Stimulated activated CD4-positive, alpha-beta T cell treated with anti-CD3 and anti-CD28 coated beads, Interleukin-4, amount 100 ng/mL, for 4 hours (primary cell): ENCODE data around the gene HECTD2.
"Not testable (repeated sequence)": the region's sequence is repeated elsewhere in the genome, so short reads cannot be mapped to it uniquely, and the experiment has no call there.

Source experiments
- DNase-seq, 2 experiments: peaks; one replicate each; pipeline ENCODE4 v3.0.0-alpha.2; 2020

The HECTD2 gene

DNA sequence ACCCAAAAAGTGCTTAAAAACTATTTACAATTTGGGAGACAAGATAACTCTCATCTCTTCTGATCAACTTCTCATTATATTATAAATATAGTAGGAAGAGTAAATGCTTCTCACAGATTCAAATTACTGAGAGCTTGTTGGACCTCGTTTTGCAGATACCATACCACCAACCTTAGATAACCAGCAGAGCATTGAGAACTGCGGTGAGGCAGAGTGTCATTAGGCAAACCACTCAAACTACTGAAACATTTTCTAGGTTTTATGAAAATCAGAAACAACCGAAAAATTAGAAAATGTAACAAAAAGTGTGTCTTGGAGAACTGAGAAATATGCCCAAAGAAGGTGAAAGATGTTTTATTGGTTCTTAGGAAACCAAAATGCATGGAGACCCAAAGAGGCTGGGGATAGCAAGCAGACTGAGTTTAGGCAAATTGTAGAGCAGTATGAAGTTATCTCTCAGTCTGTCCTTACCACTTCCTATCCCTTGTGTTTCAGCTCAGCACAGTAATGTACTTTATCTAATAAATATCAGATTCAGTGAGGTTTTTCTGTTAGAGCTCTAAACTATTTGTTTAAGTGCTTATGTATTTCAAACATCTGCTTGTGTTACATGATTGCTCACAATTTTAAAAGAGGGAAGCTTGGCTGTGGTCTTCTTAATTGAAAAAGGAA is 77.9 kb downstream of the HECTD2 start:
- no peak for DNase-seq

DNA sequence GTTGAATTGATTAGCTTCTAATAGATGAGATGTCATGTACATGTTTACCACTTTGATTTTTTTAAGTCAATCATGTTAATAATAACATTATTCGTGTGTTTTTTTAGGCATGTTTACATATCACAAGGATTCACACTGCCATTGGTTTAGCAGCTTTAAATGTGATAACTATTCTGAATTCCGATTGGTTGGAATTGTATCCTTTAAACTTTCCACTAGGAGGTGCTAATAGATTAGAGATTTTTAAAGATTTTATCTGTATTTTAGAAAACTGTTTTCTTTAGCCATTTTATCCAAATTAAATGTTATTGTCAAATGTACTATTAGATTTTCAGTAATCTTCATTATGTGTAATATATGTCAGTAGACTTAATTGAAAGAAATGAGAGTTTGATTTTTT is 83.2 kb downstream of the HECTD2 start:
- no peak for DNase-seq

- DNase-seq = no peak
Observed at GRCh38 chr10:91495402-91495801, 85.3 kb downstream of the HECTD2 start.

- DNase-seq = no peak
Observed at GRCh38 chr10:91496016-91496415, 85.9 kb downstream of the HECTD2 start.

DNA sequence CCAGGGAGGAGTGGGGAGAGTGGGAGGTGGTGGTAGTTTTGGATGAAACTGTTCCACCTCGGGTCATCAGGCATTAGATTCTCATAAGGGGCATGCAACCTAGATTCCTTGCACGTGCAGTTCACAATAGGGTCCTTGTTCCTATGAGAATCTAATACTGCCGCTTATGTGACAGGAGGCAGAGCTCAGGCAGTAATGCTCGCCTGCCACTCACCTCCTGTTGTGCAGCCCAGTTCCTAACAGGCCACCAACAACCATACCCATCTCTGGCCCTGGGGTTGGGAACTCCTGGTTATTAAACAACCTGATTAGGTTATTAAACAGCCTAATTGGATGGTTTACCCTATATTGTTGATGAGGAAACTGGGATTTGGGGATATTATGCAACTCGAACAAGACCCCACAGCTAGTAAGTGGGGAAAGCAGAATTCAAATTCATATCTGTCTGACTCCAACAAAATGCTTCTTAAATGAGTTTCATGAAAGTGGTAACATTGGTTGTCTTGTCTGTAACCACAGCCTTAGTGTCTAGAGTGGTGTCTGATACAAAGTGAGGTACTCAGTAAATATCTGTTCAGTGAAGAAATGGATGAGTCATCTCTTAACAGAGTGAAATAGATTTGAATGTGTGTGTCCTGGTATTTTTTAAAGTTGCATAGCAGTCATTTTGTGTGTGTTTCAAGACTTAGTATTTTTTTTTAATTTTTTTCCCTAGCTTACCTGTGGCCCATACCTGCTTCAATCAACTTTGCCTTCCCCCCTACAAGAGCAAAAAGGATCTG is 101.6 kb downstream of the HECTD2 start:
- no peak for DNase-seq

DNA sequence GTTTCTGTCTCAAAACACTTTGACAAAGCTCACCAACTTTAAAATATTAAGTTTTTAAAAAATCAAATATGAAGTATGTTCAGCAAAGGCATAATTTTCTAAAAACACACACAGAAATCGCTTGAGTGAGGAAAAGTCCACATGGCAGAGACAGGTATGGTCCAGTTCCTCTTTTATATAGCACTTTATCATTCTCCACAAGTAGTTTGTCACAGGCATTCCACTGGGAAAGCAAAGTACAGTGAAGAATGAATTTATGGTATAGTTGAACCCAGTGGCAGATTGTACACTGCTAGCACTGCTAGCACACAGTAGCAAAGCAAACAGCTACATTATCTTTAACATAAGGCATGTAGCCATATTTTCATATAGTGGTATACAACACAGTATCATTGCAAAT is 102.3 kb downstream of the HECTD2 start:
- no peak for DNase-seq

DNA sequence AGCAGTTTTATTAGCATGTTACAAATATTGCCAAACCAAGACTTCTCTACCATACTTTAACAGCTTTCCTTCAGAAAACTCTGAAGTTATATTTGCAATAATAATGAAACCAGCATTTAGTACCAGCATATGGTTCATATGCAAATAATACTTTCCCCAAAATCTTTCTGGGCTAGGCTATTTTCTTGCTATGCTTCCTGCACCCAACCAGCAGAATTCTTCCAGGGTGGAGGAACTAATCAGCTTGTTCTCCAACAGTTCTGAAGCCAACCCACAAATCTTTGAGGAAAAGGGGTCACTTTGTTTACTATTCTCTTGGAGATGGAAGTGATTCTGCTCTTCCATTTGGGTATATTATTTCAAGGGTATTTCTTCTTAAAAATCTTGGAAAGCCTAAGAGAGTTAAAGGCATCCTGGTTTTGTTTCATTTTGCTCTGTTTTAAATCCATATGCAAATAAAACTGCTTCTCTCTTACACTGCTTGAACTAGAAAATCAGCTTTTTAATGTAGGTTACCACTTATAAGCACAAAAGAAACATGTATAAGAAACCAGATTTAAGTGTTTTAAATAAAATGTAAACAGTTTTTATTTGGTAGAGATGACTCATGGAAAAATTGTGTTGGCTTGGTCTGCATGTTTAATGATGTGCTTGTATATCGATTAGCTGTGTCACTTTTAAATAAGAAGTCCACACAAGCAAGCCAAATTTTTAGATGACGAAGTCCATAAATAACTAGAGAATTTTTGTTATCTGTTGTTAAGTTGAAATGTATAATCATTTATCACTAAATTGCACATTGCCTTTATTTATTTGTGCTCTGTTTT is 103.7 kb downstream of the HECTD2 start:
- no peak for DNase-seq

- no peak for DNase-seq
Observed at GRCh38 chr10:91514787-91515186, 104.6 kb downstream of the HECTD2 start.

DNA sequence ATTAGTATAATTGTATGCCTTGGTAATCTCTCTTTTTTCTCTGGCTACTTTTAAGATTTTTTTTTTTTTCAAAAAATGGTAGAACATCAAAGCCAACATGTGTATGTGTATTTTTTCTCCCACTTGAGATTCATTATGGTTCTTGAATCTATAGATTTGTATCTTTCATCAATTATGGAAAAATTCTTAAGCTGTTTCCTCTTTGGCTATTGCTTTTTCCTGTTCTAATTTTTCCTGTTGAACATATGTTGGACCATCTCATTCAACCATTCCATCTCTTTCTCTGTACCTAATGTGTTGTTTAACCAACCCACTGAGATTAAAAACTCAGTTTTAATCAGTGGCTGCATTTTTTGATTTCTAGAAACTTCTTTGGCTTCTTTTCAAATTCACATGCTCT is 107.2 kb downstream of the HECTD2 start:
- no peak for DNase-seq

- DNase-seq = no peak
Observed at GRCh38 chr10:91519899-91520514, 109.9 kb downstream of the HECTD2 start.

GRCh38 chr10:91520661-91521060 is 110.5 kb downstream of the HECTD2 start:
- DNase-seq = no peak

GRCh38 chr10:91521439-91521838 is 111.3 kb downstream of the HECTD2 start:
- no peak for DNase-seq

DNA sequence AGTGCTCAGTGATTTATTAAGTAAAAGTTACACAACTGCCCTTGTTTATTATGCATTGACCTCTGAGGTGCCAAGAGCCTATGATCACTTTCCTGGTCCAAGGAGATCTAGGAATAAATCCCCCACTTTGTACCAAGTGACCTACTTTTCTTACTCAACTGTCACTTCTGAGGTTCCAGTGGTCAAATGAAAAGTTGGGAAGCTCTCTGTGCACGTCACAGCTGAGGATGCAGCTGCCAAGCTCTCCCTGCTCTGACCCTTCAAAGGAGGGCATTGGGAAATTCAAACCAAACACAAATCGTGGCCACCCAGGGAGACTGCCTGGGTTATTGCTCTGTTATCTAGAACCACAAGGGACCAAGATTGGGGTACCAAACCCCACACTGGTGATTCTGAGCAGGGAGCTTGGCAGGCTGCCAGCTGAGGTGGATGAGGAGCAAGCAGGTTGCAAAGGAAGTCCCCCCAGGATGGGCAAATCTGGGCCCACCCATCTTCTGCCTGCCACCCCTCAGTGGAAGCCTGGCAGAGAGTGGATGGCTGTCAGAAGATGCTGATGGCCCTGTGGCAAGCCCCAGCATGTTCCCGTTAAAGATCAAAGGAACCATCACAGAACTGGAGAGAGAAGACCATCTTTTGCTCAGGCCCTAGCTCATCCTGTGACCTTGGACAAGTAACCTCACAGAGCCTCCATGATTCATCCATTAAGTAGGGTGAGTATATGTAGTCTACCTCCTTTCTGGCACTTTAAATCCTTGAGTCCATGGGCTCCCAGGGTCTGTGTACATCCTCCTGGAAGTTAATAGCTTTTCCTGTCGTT is 116.0 kb downstream of the HECTD2 start:
- no peak for DNase-seq

DNA sequence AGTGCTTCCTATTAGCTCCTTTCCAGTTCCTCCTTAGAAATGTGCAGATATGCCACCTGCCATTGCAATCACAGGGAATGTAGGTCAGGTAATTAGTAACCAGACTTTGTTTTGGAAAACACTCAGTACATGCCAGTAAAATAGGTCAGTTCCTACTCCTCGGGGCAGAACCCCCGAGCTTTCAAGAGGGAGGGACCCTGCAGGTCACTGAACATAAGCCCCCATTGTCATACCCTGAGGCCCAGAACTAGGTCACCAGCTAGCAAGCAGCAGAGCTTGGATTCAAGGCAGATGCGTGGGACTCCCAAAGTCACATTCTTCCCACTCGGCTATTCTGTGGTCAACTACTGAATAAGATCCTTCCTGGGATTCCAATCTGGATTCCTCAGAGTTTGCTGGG is 117.9 kb downstream of the HECTD2 start:
- no peak for DNase-seq

- DNase-seq = no peak
Observed at GRCh38 chr10:91528768-91529167, 118.6 kb downstream of the HECTD2 start.

GRCh38 chr10:91534789-91535188 is 124.6 kb downstream of the HECTD2 start:
- DNase-seq = not testable (repeated sequence)

DNA sequence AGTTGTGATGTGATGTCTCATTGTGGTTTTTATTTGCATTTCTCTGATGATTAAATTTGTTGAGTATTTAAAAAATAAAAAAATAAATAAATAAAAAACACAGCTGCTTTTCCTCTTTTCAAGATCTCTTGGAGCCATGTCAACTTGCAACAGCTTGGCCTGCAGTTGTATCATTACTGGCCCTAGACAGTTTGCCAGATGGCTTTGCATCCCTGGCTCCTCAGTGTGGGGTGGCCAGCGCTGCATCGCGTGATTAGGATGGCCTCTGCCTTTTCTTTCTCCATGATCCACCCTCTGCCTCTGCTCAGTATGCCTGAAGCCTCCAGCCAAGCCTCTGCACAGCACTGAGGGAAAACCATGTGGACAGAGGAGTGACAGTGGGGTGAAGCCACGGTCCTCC is 126.0 kb downstream of the HECTD2 start:
- no peak for DNase-seq

DNA sequence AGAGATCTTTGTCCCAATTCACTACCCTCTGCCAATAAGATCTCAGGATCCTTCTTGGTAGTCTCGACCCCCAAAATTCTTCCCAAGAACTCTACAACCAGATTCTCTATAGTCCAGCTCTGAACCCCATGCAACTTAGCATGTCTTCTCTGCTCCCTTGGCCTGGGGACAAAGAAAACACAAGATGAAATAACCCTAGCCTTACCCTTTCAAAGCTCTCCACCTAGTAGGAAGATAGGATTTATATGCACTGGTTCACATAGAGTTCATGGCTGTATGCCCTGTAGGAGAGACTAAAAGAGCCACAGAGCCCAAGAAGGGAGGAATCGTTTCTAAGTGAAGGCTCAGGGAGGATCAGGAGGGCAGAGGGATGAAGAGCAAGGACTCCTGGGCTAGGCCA is 126.6 kb downstream of the HECTD2 start:
- no peak for DNase-seq

GRCh38 chr10:91537614-91538383 is 127.7 kb downstream of the HECTD2 start:
- DNase-seq = no peak

DNA sequence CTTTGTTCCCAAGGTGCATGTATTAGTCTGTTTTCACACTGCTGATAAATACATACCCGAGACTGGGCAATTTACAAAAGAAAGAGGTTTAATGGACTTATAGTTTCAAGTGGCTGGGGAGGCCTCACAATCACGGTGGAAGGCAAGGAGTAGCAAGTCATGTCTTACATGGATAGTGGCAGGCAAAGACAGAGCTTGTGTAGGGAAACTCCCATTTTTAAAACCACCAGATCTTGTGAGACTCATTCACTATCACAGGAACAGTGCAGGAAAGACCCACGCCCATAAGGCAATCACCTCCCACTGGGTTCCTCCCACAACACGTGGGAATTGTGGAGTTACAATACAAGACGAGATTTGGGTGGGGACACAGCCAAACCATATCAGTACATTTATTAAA is 129.8 kb downstream of the HECTD2 start:
- no peak for DNase-seq

DNA sequence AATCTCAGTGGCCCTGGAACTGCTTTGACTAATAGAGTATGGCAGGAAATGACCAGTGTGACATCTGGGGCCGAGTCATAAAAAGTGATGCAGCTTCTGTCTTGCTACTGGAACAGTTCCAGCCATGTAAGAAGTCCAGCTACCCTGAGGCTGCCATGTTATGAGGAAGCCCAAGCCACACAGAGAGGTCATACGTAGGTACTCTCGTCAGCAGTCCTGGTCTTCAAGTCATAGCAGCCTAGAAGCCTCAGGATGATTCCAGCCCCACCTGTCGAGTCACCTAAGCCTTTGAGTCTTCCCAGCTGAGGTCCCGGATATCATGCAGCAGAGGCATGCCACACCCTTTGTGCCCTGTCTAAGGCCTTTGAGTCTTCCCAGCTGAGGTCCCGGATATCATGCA is 130.6 kb downstream of the HECTD2 start:
- no peak for DNase-seq

DNA sequence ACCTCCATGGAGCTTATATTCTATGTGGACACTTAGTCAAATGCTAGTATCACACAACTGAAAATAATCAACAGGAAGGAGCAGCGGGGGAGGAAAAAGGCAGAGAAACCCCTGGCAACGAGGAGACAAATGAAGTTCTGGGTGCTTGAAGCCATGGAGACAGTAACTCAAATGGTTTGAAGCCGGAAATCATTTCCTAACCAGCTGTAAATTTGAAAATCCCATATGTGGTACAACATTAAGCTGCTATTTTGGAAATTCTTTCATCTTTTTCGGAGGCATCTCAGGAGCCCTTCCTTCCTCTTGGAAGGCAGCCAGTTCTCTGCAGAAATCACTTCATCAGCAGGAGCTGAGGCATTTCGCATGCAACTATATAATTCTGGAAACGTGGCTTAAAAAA is 131.3 kb downstream of the HECTD2 start:
- no peak for DNase-seq
